HG02763 (cell line): ENCODE measurements around the gene PHC1.
"Not testable (repeated sequence)": the region's sequence is repeated elsewhere in the genome, so short reads cannot be mapped to it uniquely, and the experiment has no call there.

ENCODE experiments used
- ATAC-seq: cut with Tn5 transposase; IDR thresholded peaks from one replicate; pipeline ENCODE4 v1.9.1; 2021; ENCODE audit warnings: mild to moderate bottlenecking, moderate library complexity; ENCODE audit not compliant: unreplicated experiment

The PHC1 gene

GRCh38 chr12:8909752-8910151, 4.6 kb upstream of the PHC1 start:
- ATAC-seq: no peak

GRCh38 chr12:8911606-8912268, 2.6 kb upstream of the PHC1 start:
- ATAC-seq: no peak

GRCh38 chr12:8912914-8913313, 1.4 kb upstream of the PHC1 start:
- no peak for ATAC-seq

- no peak for ATAC-seq
Measured at GRCh38 chr12:8913702-8914032, 642 bp upstream of the PHC1 start.

DNA sequence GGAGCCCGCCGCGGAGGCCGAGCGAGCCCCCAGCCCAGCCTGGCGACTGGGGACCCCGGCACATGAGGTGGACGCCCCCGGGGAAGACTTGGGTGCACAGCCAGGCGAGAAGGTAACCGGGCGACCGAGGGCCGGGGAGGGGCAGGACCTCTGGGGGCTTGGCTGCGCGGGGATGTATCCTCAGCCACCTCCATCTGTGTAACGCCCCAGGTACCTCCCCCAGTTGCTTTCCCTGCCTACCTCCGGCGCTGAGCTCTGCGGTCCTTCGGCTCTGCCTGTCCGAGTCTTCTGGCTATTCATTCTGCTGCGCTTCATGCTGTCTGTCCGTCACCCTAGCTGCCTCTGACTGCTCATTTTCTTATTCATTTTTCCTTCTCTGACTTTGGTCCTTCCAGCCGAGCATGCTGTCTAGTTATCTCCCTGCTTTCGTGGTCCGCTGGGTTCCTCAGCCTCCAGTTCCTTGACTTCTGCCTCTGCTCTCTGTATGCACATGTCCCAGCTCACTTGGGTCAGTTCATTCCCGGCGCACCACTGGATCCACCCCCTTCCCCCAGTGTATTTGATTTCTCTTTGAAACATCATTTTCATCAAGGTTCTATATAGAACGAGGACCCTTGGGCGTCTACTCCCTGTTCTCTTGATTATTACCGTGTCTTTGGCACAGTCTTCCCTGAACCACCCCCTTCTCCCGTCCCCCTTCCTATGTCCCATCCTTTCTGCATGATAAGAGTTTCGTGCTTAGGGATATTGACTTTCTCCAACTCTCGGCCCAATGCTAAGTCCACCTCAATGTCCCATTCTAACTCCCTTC, 612 bp downstream of the PHC1 start:
- peak; percentile 61 for ATAC-seq

- ATAC-seq: no peak
Measured at GRCh38 chr12:8916154-8916553, 1.8 kb downstream of the PHC1 start.

DNA sequence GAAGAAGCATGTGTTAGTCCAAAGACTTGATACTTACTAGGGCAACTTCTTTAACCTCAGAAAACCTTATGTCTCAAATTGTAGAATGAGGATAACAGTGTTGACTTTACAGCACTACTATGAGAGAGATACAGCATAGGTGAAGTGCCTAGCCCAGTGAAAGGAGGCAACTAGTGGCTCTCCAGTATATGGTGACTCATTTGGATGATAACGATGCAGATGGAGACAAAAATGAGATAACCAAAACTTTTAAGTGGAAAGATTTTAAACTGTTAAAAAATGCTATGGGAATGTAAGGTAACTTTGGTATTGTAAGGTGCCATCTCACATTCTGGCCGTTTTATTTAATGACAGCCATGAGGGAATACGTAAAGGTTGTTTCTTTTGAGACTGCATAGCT, 2.7 kb downstream of the PHC1 start:
- ATAC-seq: no peak

- ATAC-seq: no peak
Measured at GRCh38 chr12:8917751-8918150, 3.4 kb downstream of the PHC1 start.

DNA sequence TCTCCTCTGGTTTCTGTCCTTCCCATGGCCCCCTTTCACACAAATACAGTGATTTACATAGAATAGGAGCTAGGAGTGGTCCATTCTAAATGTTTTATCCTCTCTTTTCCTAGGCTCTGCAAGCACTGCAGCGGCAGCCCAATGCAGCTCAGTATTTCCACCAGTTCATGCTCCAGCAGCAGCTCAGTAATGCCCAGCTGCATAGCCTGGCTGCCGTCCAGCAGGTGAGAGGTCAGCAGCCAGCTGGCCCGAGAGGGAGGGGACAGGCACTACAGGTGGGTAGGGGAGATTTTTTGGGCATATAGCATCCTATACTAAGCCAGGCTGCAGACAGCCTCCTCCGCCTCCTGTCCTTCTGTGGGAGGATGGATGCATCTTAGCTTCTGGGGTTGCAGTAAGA, 5.3 kb downstream of the PHC1 start:
- not testable (repeated sequence) for ATAC-seq

GRCh38 chr12:8922544-8922943, 8.2 kb downstream of the PHC1 start:
- no peak for ATAC-seq

DNA sequence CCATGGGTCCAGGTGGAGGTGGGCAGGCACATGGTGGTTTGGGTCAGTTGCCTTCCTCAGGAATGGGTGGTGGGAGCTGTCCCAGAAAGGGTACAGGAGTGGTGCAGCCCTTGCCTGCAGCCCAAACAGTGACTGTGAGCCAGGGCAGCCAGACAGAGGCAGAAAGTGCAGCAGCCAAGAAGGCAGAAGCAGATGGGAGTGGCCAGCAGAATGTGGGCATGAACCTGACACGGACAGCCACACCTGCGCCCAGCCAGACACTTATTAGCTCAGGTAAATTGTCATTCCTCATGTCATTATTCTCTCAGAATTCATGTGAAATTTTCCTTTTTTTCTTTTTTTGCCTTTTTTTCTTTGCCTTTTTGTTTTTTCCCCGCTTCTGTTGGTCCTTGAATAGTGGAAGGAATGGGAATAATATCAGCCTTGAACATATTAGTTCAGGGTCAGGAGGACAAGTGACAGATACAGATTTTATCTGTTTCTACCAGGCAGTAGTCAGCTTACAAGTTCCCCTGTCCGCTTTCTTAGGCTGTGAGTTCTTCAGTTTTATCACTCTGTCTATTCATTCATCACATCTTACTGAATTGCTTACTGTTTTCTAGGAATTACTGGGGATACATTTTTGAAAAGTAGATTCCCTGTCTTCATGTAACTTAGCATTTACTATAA, 16.5 kb downstream of the PHC1 start:
- ATAC-seq: not testable (repeated sequence)

DNA sequence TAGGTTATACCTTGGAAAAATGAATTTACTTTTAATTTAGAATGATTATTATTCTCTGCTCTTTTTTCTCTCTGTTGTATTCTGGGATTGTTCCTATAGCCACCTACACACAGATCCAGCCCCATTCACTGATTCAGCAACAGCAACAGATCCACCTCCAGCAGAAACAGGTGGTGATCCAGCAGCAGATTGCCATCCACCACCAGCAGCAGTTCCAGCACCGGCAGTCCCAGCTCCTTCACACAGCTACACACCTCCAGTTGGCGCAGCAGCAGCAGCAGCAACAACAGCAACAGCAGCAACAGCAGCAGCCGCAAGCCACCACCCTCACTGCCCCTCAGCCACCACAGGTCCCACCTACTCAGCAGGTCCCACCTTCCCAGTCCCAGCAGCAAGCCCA, 18.2 kb downstream of the PHC1 start:
- ATAC-seq: not testable (repeated sequence)

- ATAC-seq: not testable (repeated sequence)
Measured at GRCh38 chr12:8934080-8934479, 19.8 kb downstream of the PHC1 start.

- ATAC-seq: no peak
Measured at GRCh38 chr12:8936735-8937134, 22.4 kb downstream of the PHC1 start.

DNA sequence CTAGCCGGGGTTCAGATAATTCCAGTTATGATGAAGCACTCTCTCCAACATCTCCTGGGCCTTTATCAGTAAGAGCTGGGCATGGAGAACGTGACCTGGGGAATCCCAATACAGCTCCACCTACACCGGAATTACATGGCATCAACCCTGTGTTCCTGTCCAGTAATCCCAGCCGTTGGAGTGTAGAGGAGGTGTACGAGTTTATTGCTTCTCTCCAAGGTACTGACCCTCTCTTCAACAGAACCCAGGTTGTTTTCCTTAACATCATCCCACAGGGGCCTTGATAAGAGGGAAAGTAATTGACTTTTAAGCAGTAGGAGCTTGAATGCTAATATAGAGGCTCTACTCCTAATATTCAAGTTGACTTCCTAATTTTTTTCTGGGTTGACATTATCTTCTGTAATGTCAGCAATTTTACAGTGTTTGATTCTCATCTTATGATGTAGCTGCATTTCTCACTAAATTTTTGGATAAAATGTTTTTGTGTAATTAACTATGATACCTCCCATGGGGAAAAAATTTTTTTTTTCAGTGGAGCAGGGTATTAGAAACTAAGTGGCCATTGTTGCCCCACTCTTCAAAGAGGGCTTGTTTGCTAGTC, 23.6 kb downstream of the PHC1 start:
- ATAC-seq: not testable (repeated sequence)

GRCh38 chr12:8941691-8942478, 27.6 kb downstream of the PHC1 start:
- no peak for ATAC-seq

- ATAC-seq: no peak
Measured at GRCh38 chr12:8943565-8944186, 29.4 kb downstream of the PHC1 start.

DNA sequence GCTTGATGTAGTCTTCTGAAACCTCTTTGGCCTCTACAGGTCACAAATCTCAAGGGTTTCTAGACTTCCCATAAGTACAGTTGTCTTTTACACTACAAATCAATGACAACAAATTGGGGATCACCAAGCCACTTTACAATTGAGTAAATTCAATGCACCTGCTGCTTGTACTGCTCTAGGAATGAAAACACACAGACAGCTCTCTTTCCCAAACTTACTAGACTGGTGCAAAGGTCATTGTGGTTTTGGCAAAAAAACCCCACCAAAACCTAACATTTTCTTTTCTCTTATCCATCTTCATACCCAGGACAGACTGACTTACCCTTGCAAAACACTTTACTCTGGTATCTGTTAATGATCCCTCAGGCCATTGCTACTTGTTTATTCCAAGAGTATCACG, 32.4 kb downstream of the PHC1 start:
- ATAC-seq: no peak

DNA sequence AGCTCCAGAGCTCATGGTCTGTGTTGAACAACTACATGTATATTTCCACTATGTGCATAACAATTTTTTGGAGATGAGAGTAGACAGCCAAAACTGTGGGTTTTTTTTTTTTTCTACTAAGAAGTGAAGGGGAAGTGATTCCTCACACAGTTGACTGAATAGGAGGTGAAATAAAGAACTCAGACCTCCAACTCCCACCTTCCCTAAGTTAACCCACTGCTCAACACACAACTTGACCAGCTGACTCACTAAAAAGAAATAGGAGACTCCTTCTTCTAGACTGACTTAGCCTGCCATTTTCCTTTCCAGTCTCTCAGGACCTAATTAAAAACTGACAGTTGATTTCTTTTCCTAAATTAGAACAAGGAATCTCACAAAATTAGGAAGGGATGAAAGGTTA, 33.4 kb downstream of the PHC1 start:
- no peak for ATAC-seq

GRCh38 chr12:8948701-8949341, 34.5 kb downstream of the PHC1 start:
- ATAC-seq: no peak
